Measurements from ENCODE around the gene ATP2C2. TPM values are rescaled to one million over a fixed set of nuclear protein-coding genes. Genes with fewer than 3 reads are reported as not detected.

ATP2C2 gene
- polyA plus RNA-seq, 1 of the 3 experiments (the other 2 are of a cell fraction) = 0.33 TPM

DNA sequence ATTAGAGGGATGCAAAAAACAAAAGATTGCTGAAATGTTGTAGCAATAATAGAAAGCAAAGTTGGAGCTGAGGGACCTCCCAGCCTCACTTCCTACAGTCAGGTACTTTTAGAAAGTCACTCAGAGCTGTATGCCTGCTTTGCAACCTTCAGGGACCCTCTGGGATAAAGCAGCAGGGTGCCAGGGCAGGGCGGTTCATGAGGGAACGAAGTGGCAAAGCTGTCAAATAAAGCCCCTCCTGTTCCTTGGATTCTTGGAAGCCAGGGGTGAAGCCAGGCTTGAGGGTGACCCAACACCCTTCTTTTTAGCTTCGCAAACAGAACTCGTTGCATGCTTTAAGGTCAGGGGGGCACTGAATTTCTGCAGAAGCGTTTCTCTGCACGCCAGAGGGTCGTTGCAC is 767 bp downstream of the ATP2C2 start:
- no peaks in the 10 kb centered on the region for H3K4me1 ChIP-seq (ENCODE audit: control insufficient read depth in 1 of 2, insufficient read depth in 2 of 2, low read depth in 1 of 2, low read length in 1 of 2)
- H3K27ac ChIP-seq (ENCODE audit: low read depth in 2 of 2, low read length in 1 of 2) = no peak overlapping the region
- no peaks in the 10 kb centered on the region for H3K9me3 ChIP-seq
- peaks cover 72% of the 10 kb centered on the region for H3K27me3 ChIP-seq (ENCODE audit: insufficient read depth)
- no peaks in the 10 kb centered on the region for H3F3A ChIP-seq (replicated peaks; ENCODE audit: insufficient read depth)
- TF ChIP-seq RAD21 (IDR thresholded peaks at IDR 0.05; ENCODE audit: low read length) = no peak
- TF ChIP-seq EP300 (IDR thresholded peaks at IDR 0.05; ENCODE audit: borderline replicate concordance in 1 of 2, low read depth in 1 of 2, low read length in 1 of 2) = no peak
- no peak for TF ChIP-seq RFX5 (IDR thresholded peaks at IDR 0.05; ENCODE audit: low read length)
- no peak overlapping the region for H3K4me2 ChIP-seq
- H3K79me2 ChIP-seq (ENCODE audit: insufficient read depth) = no peaks in the 10 kb centered on the region
- no peak overlapping the region for H3K9ac ChIP-seq
- no peaks in the 10 kb centered on the region for H3K36me3 ChIP-seq (replicated peaks in 1 of 2; ENCODE audit: control insufficient read depth in 1 of 2, insufficient read depth in 2 of 2, low read length in 1 of 2)
- ChIA-PET POLR2A (interaction anchor here (0.6 to 0.7 kb wide), 2 partner anchors 101 to 481 kb away, joined by 5 read pairs; no protein-coding TSS in a partner anchor), CTCF (interaction anchor here (0.7 to 1.0 kb wide), 2 partner anchors 24 to 70 kb away, joined by 3 read pairs; no protein-coding TSS in a partner anchor)
- H4K20me1 ChIP-seq (ENCODE audit: insufficient read depth) = no peaks in the 10 kb centered on the region
- H2AFZ ChIP-seq (ENCODE audit: low read depth) = no peak overlapping the region
- WGBS (ENCODE audit: low lambda C conversion rate) = 29% methylated on average over 7 of the region's 7 CpGs
- no peak overlapping the region for H3K4me3 ChIP-seq (ENCODE audit: low read depth in 2 of 2, low read length in 1 of 2)
- DNase-seq = no peak
- H3K9me2 ChIP-seq = no peaks in the 10 kb centered on the region

DNA sequence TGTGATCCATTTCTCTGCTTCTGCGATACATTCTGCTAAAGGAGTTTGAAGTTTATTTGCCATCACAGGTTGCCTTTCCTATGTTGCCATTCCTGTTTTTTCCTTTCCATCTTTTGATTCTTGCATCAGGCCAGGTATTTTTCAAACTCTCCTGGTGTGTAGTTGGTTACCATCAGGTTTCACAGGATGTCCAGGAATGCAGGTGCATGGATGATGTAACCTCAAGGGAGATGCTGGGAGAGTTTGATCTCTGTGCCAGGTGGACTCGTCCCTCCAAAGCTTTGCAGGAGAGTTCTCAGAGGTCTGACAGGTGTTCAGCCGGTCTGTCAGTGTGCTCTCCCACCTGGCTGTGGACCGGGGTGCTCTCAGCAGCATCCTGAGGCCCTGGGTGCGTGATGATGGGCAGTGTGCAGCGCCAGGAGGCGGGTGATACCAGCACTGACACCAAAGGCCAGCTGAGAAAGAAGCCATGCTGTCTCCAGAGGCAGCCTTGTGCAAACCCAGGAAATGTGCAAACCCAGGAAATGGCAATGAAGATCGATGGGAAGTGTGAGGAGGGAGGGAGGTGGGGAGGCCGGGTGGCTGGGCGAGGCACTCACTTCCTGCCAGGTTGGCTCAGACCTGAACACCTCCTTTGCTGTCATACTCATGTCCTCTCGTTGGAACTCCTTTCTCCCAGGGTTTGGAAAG is 1.7 kb downstream of the ATP2C2 start:
- no peak overlapping the region for H3K9ac ChIP-seq
- H3K36me3 ChIP-seq (replicated peaks in 1 of 2; ENCODE audit: control insufficient read depth in 1 of 2, insufficient read depth in 2 of 2, low read length in 1 of 2) = no peaks in the 10 kb centered on the region
- no peaks in the 10 kb centered on the region for H3K9me3 ChIP-seq
- 19% methylated on average over 8 of the region's 11 CpGs for WGBS (ENCODE audit: low lambda C conversion rate)
- no peak overlapping the region for H3K4me2 ChIP-seq
- ChIA-PET CTCF (no interaction called here), POLR2A (interaction anchor here (0.7 kb wide), 1 partner anchor 482 kb away, joined by 5 read pairs; no protein-coding TSS in a partner anchor)
- no peaks in the 10 kb centered on the region for H3K9me2 ChIP-seq
- no peak for TF ChIP-seq SMC3 (IDR thresholded peaks at IDR 0.05; ENCODE audit: low read depth, low read length)
- TF ChIP-seq YY1 (IDR thresholded peaks at IDR 0.05; ENCODE audit: low read depth) = no peak
- no peak for TF ChIP-seq TCF12 (IDR thresholded peaks at IDR 0.05)
- TF ChIP-seq, protein P1, sequence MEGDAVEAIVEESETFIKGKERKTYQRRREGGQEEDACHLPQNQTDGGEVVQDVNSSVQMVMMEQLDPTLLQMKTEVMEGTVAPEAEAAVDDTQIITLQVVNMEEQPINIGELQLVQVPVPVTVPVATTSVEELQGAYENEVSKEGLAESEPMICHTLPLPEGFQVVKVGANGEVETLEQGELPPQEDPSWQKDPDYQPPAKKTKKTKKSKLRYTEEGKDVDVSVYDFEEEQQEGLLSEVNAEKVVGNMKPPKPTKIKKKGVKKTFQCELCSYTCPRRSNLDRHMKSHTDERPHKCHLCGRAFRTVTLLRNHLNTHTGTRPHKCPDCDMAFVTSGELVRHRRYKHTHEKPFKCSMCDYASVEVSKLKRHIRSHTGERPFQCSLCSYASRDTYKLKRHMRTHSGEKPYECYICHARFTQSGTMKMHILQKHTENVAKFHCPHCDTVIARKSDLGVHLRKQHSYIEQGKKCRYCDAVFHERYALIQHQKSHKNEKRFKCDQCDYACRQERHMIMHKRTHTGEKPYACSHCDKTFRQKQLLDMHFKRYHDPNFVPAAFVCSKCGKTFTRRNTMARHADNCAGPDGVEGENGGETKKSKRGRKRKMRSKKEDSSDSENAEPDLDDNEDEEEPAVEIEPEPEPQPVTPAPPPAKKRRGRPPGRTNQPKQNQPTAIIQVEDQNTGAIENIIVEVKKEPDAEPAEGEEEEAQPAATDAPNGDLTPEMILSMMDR (IDR thresholded peaks at IDR 0.05) = no peak
- no peak for TF ChIP-seq NFIC (IDR thresholded peaks at IDR 0.05; ENCODE audit: borderline replicate concordance)
- TF ChIP-seq TAF1 (IDR thresholded peaks at IDR 0.05; ENCODE audit: borderline replicate concordance, low read depth, low read length) = no peak
- no peak for TF ChIP-seq NRF1 (IDR thresholded peaks at IDR 0.05; ENCODE audit: low read depth, low read length)
- TF ChIP-seq ELF1 (IDR thresholded peaks at IDR 0.05) = no peak
- no peak for TF ChIP-seq GATA2 (CRISPR knock-in tag; IDR thresholded peaks at IDR 0.05)
- no peak for TF ChIP-seq FOXJ3 (CRISPR knock-in tag; IDR thresholded peaks at IDR 0.05)
- TF ChIP-seq, protein P2, sequence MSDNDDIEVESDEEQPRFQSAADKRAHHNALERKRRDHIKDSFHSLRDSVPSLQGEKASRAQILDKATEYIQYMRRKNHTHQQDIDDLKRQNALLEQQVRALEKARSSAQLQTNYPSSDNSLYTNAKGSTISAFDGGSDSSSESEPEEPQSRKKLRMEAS (IDR thresholded peaks at IDR 0.05; ENCODE audit: low read depth) = no peak
- TF ChIP-seq EZH2phosphoT487 (IDR thresholded peaks at IDR 0.05; ENCODE audit: borderline replicate concordance, low read depth) = no peak
- no peak for TF ChIP-seq RAD21 (IDR thresholded peaks at IDR 0.05; ENCODE audit: low read length)
- no peak for TF ChIP-seq GABPA (IDR thresholded peaks at IDR 0.05; ENCODE audit: low read depth)
- TF ChIP-seq RXRA (IDR thresholded peaks at IDR 0.05; ENCODE audit: borderline replicate concordance, low read depth) = no peak
- TF ChIP-seq FOSL2 (IDR thresholded peaks at IDR 0.05; ENCODE audit: borderline replicate concordance, low read depth) = no peak
- TF ChIP-seq EP300 (IDR thresholded peaks at IDR 0.05; ENCODE audit: borderline replicate concordance in 1 of 2, low read depth in 1 of 2, low read length in 1 of 2) = no peak
- TF ChIP-seq RFX5 (IDR thresholded peaks at IDR 0.05; ENCODE audit: low read length) = no peak
- H3K27ac ChIP-seq (ENCODE audit: low read depth in 2 of 2, low read length in 1 of 2) = no peak overlapping the region
- no peak for DNase-seq
- H4K20me1 ChIP-seq (ENCODE audit: insufficient read depth) = no peaks in the 10 kb centered on the region
- no peak overlapping the region for H3K4me3 ChIP-seq (ENCODE audit: low read depth in 2 of 2, low read length in 1 of 2)
- no peak overlapping the region for H2AFZ ChIP-seq (ENCODE audit: low read depth)
- H3K79me2 ChIP-seq (ENCODE audit: insufficient read depth) = no peaks in the 10 kb centered on the region
- no peaks in the 10 kb centered on the region for H3K4me1 ChIP-seq (ENCODE audit: control insufficient read depth in 1 of 2, insufficient read depth in 2 of 2, low read depth in 1 of 2, low read length in 1 of 2)
- H3F3A ChIP-seq (replicated peaks; ENCODE audit: insufficient read depth) = no peaks in the 10 kb centered on the region
- peaks cover 81% of the 10 kb centered on the region for H3K27me3 ChIP-seq (ENCODE audit: insufficient read depth)

All from SK-N-SH (cell line).